GM18517 (cell line): Measurements from ENCODE around the gene TMEFF2.
"Not testable (repeated sequence)": the region's sequence is repeated elsewhere in the genome, so short reads cannot be mapped to it uniquely, and the experiment has no call there.

Experiments
- ATAC-seq: cut with Tn5 transposase; IDR thresholded peaks from one replicate; pipeline ENCODE4 v1.9.1; 2021; ENCODE audit warnings: mild to moderate bottlenecking, moderate library complexity; ENCODE audit not compliant: unreplicated experiment

The TMEFF2 gene

DNA sequence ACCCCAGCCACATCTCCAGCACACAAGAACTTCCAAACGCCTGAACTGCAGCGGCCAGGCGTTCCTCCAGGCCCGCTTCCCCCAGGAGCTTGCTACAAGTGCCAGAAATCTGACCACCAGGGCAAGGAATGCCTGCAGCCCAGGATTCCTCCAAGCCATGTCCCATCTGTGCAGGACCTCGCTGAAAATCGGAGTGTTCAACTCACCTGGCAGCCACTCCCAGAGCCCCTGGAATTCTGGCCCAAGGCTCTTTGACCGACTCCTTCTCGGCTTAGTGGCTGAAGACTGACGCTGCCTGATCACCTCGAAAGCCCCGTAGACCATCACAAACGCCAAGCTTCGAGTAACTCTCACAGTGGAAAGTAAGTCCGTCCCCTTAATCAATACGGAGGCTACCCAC is 62.1 kb downstream of the TMEFF2 start:
- ATAC-seq: not testable (repeated sequence)

DNA sequence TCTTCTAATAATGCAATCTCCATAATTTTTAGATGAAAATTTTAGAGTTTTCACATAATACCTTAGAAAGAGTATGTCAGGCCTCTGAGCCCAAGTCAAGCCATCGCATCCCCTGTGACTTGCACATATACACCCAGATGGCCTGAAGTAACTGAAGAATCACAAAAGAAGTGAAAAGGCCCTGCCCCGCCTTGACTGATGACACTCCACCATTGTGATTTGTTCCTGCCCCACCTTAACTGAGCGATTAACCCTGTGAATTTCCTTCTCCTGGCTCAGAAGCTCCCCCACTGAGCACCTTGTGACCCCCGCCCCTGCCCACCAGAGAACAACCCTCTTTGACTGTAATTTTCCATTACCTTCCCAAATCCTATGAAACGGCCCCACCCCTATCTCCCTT is 64.4 kb downstream of the TMEFF2 start:
- ATAC-seq: not testable (repeated sequence)

DNA sequence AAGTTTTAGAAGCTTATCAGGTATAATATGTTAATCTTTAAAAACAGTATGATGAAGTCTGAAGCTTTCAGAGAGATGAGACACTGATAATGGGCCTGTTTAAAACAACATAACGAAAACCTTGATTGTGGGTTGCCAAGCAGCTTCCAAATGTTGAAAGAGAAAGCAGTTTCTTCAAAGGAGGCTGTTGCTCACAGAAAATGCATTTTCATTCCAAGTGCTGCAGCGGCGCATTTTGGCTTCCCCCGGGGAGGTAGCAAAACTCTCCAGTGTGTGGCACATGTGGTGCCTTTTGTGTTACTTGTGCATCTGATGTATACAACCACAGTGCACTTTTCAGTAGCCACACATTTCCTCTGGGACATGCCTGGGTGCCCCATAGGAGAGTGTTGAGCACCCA is 66.1 kb downstream of the TMEFF2 start:
- ATAC-seq: no peak

DNA sequence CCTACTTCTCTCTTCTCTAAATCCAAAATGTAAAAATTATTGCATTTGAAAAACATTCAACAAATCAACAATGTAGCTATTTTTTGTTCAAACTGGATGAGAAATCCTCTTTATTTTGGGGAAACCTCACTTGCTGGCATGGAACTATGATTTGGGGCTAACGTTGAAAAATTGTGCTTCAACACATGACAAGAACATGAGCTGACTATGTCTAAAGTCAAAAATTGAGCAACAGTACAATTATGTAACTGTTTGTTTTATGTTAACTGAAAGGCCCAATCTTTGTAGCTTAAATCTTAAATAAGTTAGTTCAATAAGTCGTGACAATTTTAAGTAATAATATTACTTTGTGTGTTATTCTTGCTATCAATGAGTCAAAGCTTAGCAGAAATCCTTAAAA is 67.3 kb downstream of the TMEFF2 start:
- no peak for ATAC-seq

DNA sequence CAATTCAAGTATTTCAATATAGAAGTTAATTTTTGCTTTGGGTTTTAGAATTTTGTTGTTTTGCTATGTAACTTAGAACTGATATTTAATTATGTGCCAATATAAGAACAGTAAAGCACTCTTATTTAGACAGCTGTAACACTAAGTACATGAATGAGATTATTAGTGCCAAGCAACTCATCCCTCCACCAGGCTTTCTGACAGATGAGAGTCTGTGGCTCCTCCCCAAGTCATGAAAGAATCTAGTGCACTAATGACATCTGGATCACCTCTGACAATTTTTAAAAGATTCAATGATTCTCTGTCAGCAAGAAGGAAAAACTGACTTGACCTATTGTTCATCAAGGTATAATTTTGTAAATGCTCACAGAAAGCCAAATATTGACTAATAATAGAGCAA is 67.8 kb downstream of the TMEFF2 start:
- ATAC-seq: no peak

DNA sequence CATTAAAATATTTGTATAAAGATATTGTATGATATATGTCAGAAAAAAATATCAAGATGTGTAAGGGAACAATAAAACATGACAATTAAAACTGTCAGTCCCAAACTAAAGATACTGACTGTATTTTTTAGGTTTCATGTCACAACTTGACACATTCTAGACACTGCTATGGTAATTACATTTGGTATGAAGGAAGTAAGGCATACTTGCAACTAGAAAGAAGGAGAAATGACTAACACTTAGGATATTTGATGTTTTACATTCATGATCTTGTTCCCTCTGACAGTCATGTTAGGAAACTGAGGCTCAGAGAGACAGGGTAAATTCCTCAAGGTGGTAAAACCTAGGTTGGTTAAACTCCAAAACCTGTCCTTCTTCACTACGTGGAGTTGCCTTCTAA is 68.3 kb downstream of the TMEFF2 start:
- ATAC-seq: no peak

DNA sequence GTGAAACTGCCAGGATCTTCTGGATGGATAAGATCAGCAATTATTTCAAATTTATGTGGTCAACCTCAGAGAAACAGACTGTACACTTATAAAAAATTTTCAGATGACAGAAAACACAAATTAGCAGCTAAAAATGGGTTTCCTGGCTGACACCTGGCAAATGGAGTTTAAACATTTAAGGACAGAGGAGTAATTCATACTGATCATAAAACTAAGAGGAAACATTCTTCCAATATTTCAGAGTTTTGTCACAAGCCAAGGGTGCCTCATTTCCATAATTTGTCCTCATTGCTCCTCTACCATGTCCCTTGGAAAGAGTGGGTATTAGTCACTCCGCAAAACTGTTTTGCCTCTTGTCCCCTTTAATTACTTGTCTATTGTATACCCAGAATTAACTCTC is 70.2 kb downstream of the TMEFF2 start:
- no peak for ATAC-seq

DNA sequence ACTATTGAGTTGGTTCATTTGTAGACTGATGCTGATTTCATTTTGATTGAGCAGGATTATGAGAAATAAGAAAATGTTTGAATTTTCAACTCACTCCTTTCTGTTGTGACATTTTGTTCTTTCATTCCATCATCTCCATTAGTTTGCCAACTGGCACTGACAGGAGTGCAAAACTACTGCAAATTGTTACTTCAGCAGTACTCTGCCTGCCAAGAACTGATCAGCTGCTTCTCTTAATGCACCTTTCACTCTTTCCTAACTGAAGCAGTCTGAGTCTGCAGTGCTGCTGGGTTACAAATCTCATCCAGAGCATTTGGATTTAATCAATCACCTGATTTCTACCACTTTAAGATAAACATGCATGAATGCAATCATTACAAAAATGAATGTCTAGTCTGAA is 70.9 kb downstream of the TMEFF2 start:
- no peak for ATAC-seq

DNA sequence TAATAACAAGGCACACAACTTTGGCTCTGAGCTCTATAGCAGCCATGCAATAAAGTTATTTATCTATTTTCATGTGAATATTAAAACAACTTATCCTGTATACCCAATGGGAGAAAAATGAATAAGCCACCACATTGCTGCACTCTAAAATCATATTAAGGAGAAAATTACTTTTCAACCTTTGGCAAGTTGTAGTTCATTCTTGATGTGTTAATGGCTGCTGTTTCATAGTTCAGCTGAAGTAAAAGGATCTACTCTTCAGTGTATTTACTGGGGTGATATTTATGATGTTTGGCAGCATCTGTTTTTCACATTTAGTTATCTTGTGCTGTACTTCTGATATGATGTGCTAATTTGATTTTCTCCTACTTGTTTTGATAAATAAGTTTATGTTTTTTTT is 71.8 kb downstream of the TMEFF2 start:
- no peak for ATAC-seq

DNA sequence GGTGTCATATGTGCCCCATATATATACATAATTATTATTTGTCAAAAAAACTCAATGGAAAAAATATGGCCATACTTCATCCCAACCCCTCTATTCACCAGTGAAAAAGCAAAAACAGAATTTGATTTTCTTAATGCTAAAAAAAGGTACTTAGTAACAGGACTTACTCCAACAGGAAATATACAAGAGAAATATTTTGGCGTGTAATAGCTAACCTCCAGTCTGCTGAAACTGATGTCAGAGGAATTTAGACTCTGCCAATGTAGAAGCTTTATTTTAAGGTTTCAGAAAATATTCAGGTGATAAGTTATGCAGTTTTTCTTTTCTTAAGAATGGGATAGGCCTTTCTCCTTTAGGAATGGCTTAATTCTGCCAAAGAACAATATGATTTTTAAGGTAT is 72.6 kb downstream of the TMEFF2 start:
- no peak for ATAC-seq

DNA sequence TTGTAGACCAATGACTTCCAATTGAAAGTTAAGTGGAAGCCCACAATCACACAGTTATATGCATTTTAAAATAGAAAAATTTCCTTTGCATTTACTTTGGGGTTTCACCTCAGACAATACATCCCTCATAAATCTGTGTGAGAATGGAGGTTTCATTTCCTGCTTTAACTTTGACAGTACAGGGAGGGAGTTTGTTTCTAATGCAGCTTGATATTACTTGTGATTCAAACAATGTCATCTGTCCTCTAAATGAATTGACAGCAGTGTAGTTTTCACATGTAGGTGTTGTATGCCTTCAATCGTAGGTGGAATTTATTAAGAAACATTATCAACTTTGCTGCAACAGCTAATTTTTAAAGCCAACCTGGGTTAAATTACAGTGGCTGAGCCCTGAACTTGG is 75.2 kb downstream of the TMEFF2 start:
- no peak for ATAC-seq

DNA sequence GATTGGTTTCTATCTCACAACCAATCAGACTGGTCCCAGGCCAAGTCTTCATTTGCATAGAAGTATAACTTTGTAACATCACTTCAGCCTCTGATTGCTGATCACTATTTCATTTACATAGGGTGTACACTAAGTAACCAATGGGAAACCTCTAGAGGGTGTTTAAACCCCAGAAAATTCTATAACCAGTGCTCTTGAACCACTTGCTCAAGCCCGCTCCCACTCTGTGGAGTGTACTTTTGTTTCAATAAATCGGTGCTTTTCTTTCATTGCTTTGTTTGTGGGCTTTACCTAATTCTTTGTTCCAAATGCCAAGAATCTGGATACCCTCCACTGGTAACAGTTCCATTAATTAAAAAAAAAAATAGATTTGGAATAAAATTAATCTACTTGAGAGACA is 77.0 kb downstream of the TMEFF2 start:
- ATAC-seq: no peak

DNA sequence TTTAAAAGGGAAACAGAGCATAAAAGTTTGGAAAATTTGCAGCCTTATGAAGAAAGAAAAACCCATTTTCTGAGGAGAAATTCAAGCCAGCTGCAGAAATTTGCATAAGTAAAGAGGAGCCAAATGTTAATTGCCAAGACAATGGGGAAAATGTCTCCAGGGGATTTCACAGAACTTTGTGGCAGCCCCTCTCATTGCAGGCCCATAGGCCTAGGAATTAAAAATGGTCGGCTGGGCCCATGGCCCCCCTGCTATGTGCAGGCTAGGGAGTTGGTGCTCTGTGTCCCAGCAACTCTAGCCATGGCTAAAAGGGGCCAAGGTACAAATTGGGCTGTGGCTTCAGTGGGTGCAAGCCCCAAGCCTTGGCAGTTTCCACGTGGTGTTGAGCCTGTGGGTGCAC is 83.2 kb downstream of the TMEFF2 start:
- not testable (repeated sequence) for ATAC-seq

DNA sequence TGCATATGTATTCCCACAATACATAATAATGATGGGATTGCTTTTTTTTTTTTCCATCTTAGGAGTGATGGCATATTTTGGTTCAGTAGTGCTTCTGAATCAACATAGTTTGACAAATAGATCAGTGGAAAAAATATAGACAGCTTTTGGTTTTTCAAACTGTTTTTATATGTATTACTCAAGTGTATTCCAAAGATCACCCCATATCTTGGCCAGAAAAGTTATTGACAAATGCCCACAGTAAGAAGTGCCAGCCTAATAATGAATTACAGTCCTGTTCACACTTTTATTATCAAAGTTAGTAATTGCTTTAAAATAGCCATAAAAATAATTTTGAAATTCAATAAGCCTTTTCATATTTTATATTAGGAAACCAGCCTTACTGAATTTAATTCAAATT is 95.0 kb downstream of the TMEFF2 start:
- no peak for ATAC-seq

DNA sequence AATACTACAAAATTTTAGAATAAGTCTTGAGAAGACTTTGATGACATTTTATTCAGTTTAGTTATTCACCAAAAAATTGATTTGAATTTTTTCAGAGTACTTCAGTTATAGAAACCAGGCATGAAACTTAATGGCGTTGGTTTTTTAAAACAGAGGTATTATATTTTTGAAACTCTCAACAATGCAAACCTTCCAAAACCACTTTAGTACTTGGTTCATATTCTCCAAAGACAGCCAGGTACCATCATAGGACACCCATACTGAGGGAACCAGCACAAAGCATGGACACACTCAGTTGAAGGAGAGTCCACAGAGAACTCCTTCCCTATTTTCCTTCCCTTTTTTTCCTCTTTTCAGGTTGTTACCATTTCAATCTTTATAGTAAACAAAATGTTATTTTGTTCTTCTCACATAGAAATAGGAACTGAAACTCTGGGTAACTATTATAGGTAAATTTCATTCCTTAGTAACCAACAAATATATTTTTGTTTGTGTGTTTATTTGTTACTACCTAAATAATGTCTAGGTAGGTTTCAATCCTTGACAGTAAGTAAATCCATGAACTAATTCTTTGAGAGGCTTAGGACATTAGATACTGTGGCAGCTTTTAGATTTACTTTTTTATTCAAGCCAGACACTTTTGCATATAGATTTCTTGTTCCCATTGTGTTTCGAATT is 95.8 kb downstream of the TMEFF2 start:
- ATAC-seq: no peak

DNA sequence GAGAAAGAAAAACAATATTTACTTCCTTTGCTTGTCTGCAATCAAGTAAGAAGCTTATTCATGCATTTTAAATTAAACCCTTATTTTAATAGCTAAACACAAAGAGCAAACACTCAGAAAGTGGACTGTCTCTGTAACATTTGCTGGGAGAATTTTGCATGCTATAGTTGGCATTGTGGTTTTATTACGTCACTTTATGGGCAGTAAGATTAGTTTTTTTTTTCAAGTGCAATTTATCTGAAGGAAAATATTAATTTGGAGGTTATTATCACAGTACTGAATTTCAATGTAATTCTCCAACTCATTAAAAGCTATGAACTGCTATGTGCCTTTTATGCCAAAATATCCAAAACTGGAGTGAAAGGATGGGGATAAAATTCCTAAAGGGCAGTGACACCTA is 103.3 kb downstream of the TMEFF2 start:
- no peak for ATAC-seq

DNA sequence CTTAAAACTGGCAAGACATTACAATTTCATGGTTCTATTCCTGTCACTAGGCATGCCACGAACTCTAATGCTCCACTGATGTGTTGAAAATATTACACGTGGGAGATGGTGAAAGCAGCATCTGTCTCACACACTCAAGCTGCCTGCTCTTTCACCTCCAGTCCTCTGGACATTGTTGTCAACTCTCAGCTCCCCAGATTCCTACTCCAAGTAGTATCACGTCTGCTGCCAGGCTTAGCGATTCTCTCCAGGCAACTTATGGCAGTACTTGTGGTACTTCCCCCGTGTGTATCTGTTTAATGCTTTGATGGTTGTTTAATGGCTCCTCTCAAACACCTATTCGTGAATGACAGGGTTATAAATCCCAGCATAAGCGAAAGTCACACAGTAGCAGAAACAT is 103.8 kb downstream of the TMEFF2 start:
- ATAC-seq: no peak

DNA sequence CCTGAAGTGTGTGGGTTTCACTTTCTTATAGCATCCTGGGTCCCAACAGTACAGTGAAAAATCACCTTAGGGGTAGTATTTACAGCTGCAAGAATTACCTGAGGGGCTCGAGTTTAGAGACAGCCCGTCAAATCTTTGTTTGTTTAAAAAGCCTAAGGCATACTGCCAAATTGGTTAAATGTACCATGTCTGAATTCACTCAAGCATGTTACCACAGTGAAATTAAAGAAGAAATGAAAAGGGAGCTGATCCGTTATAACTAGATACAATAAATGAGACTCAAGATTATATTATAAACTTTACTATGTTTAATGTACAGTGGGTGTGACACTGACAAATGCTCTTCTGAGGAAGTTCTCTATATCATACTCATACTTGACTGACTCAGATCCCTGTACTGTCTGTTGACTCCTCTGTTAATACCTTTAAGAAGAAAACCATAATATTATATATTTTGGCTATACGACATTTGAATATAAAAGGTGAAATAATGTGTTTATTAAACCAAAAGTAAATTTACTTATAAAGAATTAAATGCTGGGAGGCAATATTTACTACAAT is 107.3 kb downstream of the TMEFF2 start:
- ATAC-seq: no peak

DNA sequence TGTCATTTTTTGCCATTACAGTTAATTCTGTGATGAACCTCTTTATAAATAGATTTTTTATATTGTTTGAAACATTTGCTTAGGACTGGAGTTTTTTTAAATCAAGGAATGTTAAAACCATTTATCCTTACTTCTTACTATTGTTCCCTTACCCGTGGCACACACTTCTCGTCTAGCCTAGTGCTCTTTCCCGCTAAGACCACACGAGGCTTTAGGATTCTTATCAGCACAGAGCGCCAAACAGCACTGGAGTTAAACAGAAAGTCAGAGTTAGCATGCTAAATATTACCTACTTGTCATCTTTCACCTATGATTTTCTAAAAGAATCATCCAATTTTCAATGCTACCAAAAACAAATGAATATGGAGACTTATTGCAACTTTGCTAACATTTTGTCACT is 112.6 kb downstream of the TMEFF2 start:
- no peak for ATAC-seq

DNA sequence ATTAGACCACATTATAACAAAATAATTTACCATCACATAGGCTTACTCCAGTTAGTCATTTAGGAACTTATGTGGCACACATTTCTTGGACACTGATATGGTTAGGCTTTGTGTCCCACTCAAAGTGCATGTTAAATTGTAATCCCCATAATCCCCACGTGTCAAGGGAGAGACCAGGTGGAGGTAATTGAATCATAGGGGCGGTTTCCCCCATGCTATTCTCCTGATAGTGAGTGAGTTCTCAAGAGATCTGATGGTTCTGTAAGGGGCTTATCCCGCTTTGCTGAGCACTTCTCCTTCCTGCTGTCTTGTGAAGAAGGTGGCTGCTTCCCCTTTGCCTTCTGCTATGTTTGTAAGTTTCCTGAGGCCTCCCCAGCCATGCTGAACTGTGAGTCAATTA is 114.6 kb downstream of the TMEFF2 start:
- not testable (repeated sequence) for ATAC-seq

DNA sequence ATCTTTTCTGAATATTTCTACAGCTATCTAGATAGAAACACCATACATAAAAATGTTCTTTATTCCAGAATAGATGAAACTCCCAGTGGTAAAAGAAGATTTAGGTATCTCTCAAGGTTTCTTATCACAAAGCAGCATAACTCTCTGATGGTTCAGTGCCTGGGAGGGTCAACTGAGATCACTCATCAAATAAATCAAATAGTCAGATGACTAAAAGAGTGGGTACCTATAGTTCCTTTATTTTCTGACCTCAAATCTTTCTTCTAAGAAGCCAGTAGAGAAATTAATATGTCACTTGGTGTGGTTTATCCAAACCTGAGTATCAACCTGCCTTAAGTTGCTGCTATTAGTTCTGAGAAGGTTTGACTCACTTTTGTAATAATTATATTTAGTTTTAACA is 120.9 kb downstream of the TMEFF2 start:
- ATAC-seq: no peak

DNA sequence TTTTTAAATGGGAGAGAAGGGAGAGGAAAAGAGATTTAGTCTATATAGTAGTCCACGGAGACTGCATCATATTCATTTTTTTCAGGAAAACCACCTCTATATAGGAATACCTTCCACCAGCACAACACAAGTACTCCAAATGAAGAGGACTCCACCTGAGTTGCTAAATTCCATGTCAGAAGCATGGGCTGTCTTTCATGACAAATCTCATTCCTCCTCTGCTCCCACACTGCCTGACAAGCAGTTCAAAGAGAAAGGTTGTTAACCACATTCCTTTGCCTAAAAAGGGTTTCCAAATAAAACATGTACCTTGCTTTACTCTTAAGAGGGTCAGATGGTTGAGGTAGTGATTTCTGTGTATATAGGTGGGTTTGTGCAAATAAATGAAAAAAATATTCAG is 122.0 kb downstream of the TMEFF2 start:
- ATAC-seq: no peak

DNA sequence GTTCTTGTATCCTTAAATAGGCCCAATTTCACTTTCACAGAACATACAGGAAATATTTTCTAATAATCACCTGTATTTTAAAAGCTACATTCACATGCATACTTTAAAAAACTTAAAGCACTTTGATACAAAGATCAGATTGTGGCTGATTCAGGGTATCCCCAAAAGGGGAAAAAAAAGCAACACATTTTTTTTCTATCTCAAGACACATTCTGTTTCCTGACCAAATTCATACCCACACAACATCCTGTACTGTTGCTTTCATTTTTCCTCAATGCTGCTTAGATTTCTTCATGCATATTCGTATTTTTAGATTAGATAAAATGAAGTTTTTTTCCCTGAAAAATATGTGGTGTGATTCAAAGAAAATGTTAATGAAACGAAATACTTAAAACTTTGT is 122.5 kb downstream of the TMEFF2 start:
- ATAC-seq: no peak
